Natural killer cell (primary cell): ENCODE measurements around the gene MTRFR. TPM values are rescaled to one million over a fixed set of nuclear protein-coding genes. Genes with fewer than 3 reads are reported as not detected.

Experiments
- ATAC-seq, 3 donors: fragments of 150-1000 bp in 2 of 3; fragments of 200-7000 bp in 1 of 3; cut with Tn5 transposase; 1 replicate in 1 of 3; 2 replicates in 2 of 3; pipeline ENCODE4 v1.10.0; 2021; ENCODE audit warnings: mild to moderate bottlenecking in 2 of 3, moderate library complexity in 2 of 3
- DNase-seq, 2 donors: peaks; one replicate each; pipeline versions ENCODE4 v3.0.0 to v3.0.0-alpha.2; 2013 to 2021; ENCODE audit warnings: mixed read lengths in 1 of 2
- H3K27ac ChIP-seq: one replicate; pipeline ENCODE4 v1.5.1; 2013; ENCODE audit warnings: mild to moderate bottlenecking, low read length
- H3K27me3 ChIP-seq: one replicate; pipeline ENCODE4 v1.6.1; 2013; ENCODE audit warnings: low read length; ENCODE audit not compliant: control insufficient read depth, insufficient read depth
- H3K36me3 ChIP-seq: one replicate; pipeline ENCODE4 v1.6.1; 2013; ENCODE audit warnings: low read length; ENCODE audit not compliant: control insufficient read depth, insufficient read depth
- H3K4me1 ChIP-seq: one replicate; pipeline ENCODE4 v1.6.1; 2013; ENCODE audit warnings: low read length; ENCODE audit not compliant: control insufficient read depth, insufficient read depth
- H3K4me3 ChIP-seq: one replicate; pipeline ENCODE4 v1.5.1; 2013; ENCODE audit warnings: low read length
- H3K9me3 ChIP-seq: one replicate; pipeline ENCODE4 v1.6.1; 2013; ENCODE audit warnings: low read length; ENCODE audit not compliant: control insufficient read depth, insufficient read depth
- H3K27ac Mint-ChIP-seq, 2 donors: one replicate each; pipeline ENCODE4 v1.8.0; 2022; ENCODE audit warnings: mild to moderate bottlenecking in 2 of 2, mixed read lengths in 2 of 2, moderate library complexity in 1 of 2
- H3K27me3 Mint-ChIP-seq, 2 donors: one replicate each; pipeline ENCODE4 v1.8.0; 2022; ENCODE audit warnings: low read depth in 2 of 2, mixed read lengths in 2 of 2
- H3K36me3 Mint-ChIP-seq: one replicate; pipeline ENCODE4 v1.8.0; 2022; ENCODE audit warnings: mixed read lengths
- H3K4me1 Mint-ChIP-seq, 2 donors: one replicate each; pipeline ENCODE4 v1.8.0; 2022; ENCODE audit warnings: mixed read lengths in 2 of 2
- H3K4me3 Mint-ChIP-seq: one replicate; pipeline ENCODE4 v1.8.0; 2022; ENCODE audit warnings: mild to moderate bottlenecking, moderate library complexity, mixed read lengths
- H3K9me3 Mint-ChIP-seq, 2 donors: one replicate each; pipeline ENCODE4 v1.8.0; 2022; ENCODE audit warnings: mixed read lengths in 2 of 2
- CTCF ChIP-seq: fragments of 200-600 bp; IDR thresholded peaks from one replicate; pipeline ENCODE4 v1.8.0; 2022; ENCODE audit warnings: antibody characterized with exemption
- WGBS: methylation state at CpG from one replicate; pipeline ENCODE4 v1.1.7; 2013; ENCODE audit warnings: missing lambda C conversion rate; ENCODE audit not compliant: insufficient coverage; 5-methylcytosine and 5-hydroxymethylcytosine counted together
- intact Hi-C: fragments of 100-400 bp; cut with micrococcal nuclease; formaldehyde crosslinking; loops from one replicate; pipeline ENCODE4 v1.14.2; 2022
- total RNA-seq, 4 donors: library from RNA; stranded (reverse); fragments of 120-200 nt in 1 of 4; gene quantifications; one replicate each; pipeline versions ENCODE4 v1.2.3 to v1.2.4, GENCODE V29; 2013 to 2022

MTRFR gene
- total RNA-seq, 3 donors from 2014 or later (not counting 1 experiment from before 2014, with no cell fraction given) = 16.2 to 18.5 (median 17.0) TPM

- Histone ChIP-seq H3K27ac (no peak overlapping the region), H3K4me1 (peaks cover 35% of the 10 kb centered on the region), H3K4me3 (no peak overlapping the region), H3K36me3 (no peaks in the 10 kb centered on the region), H3K27me3 (no peaks in the 10 kb centered on the region), H3K9me3 (no peaks in the 10 kb centered on the region)
- Mint-ChIP-seq H3K9me3 (no peaks in the 10 kb centered on the region), H3K4me1 (peaks cover 5 to 36% of the 10 kb centered on the region in 2 donors), H3K4me3 (peak overlapping the region; percentile 40), H3K36me3 (no peaks in the 10 kb centered on the region), H3K27ac (peak overlapping the region in 1 of 2 donors; percentile 59), H3K27me3 (no peaks in the 10 kb centered on the region)
- ATAC-seq (peak in 1 of 3 donors; percentile 12), DNase-seq (no peak)
- WGBS = 30% methylated on average over 35 of the region's 36 CpGs
- no peak for TF ChIP-seq CTCF
- intact Hi-C loops = loop anchor here (5.0 kb wide), 1 partner anchor 314 kb away; the partner anchor contains the start of gene TMED2
Observed at GRCh38 chr12:123267991-123268843, 35.0 kb downstream of the MTRFR start.

GRCh38 chr12:123268850-123269249, 35.6 kb downstream of the MTRFR start:
- Histone ChIP-seq H3K36me3 (no peaks in the 10 kb centered on the region), H3K27me3 (no peaks in the 10 kb centered on the region), H3K4me3 (no peak overlapping the region), H3K9me3 (no peaks in the 10 kb centered on the region), H3K4me1 (peaks cover 35% of the 10 kb centered on the region), H3K27ac (no peak overlapping the region)
- no peaks in the 10 kb centered on the region for H3K36me3 Mint-ChIP-seq
- ATAC-seq = no peak
- H3K27ac Mint-ChIP-seq = peak overlapping the region in 1 of 2 donors; percentile 71
- H3K27me3 Mint-ChIP-seq = no peaks in the 10 kb centered on the region
- intact Hi-C loops = loop anchor here (5.0 kb wide), 1 partner anchor 313 kb away; the partner anchor contains the start of gene TMED2
- no peak for TF ChIP-seq CTCF
- no peak for DNase-seq
- peaks cover 5 to 36% of the 10 kb centered on the region in 2 donors for H3K4me1 Mint-ChIP-seq
- no peaks in the 10 kb centered on the region for H3K9me3 Mint-ChIP-seq
- H3K4me3 Mint-ChIP-seq = peak overlapping the region; percentile 65
- 54% methylated on average over 13 of the region's 13 CpGs for WGBS

- ATAC-seq = peak; percentile 28 to 40 (median 39)
Observed at GRCh38 chr12:123269395-123269892, 36.2 kb downstream of the MTRFR start.

More at GRCh38 chr12:123269395-123269892, 36.2 kb downstream of the MTRFR start:
- Mint-ChIP-seq H3K9me3 (no peaks in the 10 kb centered on the region), H3K4me1 (peaks cover 5 to 36% of the 10 kb centered on the region in 2 donors), H3K36me3 (no peaks in the 10 kb centered on the region), H3K27me3 (no peaks in the 10 kb centered on the region), H3K27ac (peak overlapping the region in 1 of 2 donors; percentile 71), H3K4me3 (peak overlapping the region; percentile 78)
- H3K36me3 ChIP-seq = no peaks in the 10 kb centered on the region
- H3K9me3 ChIP-seq = no peaks in the 10 kb centered on the region
- no peak overlapping the region for H3K27ac ChIP-seq
- H3K4me1 ChIP-seq = peaks cover 35% of the 10 kb centered on the region
- no peaks in the 10 kb centered on the region for H3K27me3 ChIP-seq
- peak; percentile 32 to 61 for DNase-seq
- H3K4me3 ChIP-seq = peak overlapping the region; percentile 36
- TF ChIP-seq CTCF = no peak
- intact Hi-C loops = loop anchor here (5.0 kb wide), 1 partner anchor 313 kb away; the partner anchor contains the start of gene TMED2
- WGBS = 12% methylated on average over 32 of the region's 32 CpGs
